HG03159 (cell line): ENCODE data around the gene TNFAIP1.
A peak's percentile ranks its signal among the peaks of the same experiment; 100 is the strongest.

ENCODE experiments used
- ATAC-seq: cut with Tn5 transposase; IDR thresholded peaks from one replicate; pipeline ENCODE4 v1.9.1; 2021; ENCODE audit warnings: mild to moderate bottlenecking, moderate library complexity; ENCODE audit not compliant: unreplicated experiment

Gene TNFAIP1

GRCh38 chr17:28344011-28344410 lies 8.4 kb downstream of the TNFAIP1 start:
- ATAC-seq, result no peak

GRCh38 chr17:28344435-28344901 lies 8.9 kb downstream of the TNFAIP1 start:
- no peak for ATAC-seq

DNA sequence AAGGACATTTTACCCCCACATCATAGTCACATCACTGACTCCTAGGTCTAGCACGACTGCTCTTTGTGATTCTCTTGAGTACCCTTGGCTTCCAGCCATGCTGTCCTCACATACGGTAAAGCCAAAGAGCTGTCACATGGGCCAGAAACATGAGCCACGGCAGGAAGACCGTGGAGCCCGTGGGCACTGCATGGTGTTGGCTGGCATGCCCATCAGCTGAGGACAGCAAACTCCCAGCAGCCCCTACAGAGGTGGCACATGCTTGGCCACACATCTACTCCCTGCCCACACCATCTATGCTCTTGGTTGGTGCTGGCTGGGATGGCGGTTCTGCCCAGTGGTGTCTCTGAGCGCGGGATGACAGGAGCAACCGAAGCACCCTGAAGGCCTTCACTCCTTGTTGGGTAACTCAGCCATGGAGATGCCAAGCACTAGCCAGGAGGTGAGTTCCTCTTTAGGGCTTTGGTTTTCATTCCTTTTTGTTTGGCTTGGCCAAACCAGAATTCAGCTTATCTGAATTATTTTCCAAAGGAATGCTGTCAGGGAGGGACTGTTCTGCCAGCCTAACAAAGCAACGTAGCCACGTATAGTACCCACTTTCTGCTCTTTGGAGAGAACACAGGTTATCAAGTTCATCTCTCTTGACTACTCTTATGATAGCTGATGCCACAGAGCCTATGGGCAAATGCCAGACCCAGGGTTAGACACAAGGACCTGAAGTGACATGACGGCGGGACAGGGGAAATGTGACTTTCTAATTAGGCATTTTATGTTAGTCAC lies 10.0 kb downstream of the TNFAIP1 start:
- ATAC-seq, result no peak

GRCh38 chr17:28346199-28346580 lies 10.6 kb downstream of the TNFAIP1 start:
- ATAC-seq, result no peak

- no peak for ATAC-seq
These were observed 11.2 kb downstream of the TNFAIP1 start for GRCh38 chr17:28346746-28347246.

DNA sequence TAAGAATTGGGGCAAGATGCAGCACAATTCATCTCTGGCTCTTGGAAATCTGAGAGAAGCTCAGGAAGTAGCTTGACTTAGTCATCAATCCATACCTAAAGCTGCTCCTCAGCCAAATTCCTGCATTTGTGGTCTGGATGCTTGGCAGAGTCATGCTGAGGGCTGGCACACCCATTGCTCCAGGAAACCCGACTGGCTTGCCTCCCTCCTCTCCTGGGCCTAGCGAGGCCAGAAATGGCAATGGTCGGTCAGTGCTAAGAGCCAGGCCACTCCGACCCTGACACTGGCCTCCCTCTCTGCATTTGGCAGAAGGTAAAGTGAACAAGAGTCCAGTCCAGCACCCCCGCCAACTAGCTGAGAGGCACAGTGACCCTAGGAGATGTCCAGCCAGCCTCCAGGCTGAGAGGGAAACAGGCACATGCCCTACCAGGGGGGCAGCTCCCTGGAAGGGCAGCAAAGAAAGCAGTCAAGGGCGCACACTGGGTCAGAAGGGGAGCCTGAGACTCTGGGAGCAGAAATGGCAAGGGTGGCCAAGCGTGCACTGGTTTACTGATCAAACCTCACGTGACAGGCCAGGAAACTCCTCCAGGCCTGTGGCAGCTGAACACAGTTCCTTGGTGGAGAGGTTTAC lies 11.8 kb downstream of the TNFAIP1 start:
- ATAC-seq, result no peak

- no peak for ATAC-seq
These were observed 13.4 kb downstream of the TNFAIP1 start for GRCh38 chr17:28348979-28349378.

- no peak for ATAC-seq
These were observed 14.7 kb downstream of the TNFAIP1 start for GRCh38 chr17:28350271-28350670.

GRCh38 chr17:28357061-28357900 lies 21.7 kb downstream of the TNFAIP1 start, which contains the start of gene POLDIP2:
Gene POLDIP2, minus strand, starts transcription at chr17:28357527. Its CDS starts 79 bp downstream, at chr17:28357448.
- ATAC-seq, result peak; percentile 91

DNA sequence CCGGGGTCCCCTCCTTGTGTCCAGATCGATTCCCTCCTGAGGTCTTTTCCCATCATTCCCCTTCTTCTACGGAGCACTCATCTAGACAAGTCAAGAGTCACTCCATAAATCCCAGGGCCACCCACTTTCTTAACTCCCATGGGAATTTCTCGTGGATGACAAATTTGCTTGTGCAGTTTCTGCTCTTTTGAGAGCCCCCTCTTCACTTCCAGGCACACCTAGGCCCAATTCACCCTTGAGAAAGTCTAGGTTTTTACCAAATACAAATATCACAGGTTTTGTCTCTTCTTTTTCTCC lies 22.3 kb downstream of the TNFAIP1 start:
- ATAC-seq, result no peak

DNA sequence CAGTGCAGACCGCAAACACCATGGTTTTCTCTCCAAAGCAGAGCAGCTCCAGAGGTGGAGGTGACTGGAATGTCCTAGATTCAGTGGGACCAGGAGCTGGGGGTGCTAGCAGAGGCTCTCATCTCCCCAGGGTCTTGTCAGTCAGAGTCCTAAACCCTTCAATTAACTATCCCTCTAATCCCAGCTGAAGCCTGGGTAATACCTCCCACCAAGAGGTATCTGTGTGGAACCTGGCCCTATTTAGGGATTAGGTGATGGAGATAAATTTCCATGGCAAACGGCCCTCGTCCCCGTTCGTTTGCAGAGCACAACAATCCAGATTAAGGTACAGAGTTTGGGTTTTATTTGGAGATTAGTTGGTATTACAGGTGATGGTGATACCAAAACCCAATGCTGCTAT lies 27.6 kb downstream of the TNFAIP1 start:
- ATAC-seq, result no peak

GRCh38 chr17:28363776-28364650 lies 28.5 kb downstream of the TNFAIP1 start:
- no peak for ATAC-seq

DNA sequence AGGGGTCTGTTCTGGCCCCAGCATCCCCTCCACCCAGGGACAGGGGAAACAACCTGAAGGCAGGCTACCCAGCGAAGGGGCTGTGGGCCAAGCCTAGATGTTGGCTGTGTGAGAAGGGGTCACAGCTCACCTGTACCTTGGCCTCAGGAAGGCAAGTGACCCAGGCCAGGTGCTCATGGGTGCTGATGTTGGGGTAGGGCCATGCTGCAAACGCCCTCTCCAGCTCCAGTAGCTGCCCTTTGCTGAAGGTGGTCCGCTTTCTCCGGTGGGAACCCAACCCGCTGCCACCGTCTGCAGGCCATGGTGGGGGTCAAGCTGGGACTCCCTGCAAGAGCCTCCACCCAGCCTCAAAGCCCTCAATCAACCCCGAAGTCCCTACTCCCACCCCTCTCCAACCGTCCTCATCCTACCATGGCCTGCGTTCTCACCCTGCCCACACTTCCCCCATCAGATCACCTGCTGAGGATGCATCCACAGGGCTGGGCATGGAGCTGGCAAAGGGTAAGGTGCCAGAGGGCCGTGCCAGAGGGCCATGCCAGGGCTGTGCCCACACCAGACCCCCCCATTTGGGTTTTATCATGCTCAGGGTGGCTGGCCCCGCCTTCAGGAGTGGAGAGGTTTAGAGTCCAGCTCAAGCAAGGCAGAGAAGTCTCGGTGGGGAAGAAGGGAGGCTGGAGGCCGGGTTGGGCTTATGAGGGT lies 29.3 kb downstream of the TNFAIP1 start, which contains the start of gene SEBOX:
TSS of gene SEBOX (minus strand) at position 535 of the 699 bp plus-strand sequence. CDS start at position 487, 48 bp downstream.
- ATAC-seq, result no peak

DNA sequence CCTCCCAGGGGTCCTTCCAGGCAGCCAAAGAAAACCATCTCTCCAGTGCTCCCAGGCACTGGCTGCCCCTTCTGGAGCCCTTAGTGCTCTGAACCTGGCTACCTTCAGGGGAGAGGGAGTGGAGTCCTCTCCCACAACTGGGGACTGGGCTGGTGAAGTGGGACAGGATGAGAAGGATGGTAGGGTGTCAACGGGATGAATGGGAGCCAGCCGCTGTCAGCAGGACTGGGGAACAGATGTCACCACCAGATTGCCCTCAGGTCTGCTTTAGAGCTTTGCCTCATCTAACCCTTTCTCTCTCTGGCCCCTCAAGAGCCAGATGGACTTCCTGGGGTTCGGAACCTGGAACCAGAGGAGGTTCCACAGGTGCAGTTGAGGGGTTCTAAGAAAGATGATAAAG lies 29.9 kb downstream of the TNFAIP1 start:
- ATAC-seq, result no peak

GRCh38 chr17:28366605-28367004 lies 31.0 kb downstream of the TNFAIP1 start:
- ATAC-seq, result no peak

DNA sequence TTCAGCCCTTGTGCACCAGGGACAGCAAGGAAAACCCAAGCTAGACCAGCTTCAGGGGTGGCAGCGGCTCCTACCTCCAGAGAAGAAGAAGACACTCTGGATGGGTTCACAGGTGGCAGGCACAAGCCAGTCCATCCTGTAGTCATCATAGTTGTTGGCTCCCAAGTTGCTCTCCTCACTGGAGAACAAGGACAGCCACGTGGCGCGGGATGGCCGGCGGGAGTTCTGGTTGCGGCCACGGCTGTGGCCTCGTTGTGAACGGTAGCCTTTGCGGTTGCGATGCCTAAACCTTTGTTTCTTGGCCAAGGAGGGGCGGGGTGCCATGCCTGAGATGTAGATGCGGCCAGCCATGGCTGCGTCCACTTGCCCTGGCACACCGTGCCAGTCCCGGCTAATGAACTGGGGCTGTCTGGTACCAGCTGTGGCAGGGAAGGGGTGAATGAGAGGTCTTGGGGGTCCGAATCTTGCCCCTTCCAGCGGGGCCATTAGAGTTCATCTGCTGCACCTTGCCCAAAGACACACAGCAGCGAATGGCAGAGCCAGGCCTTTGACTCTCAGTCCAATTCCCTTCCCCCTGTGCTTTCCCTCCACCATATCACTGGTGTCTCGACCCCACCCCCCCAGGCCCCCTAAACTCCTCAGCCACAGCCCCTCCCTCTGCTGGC lies 32.2 kb downstream of the TNFAIP1 start:
- no peak for ATAC-seq

GRCh38 chr17:28368306-28368831 lies 32.8 kb downstream of the TNFAIP1 start:
- no peak for ATAC-seq

- ATAC-seq, result no peak
These were observed 33.5 kb downstream of the TNFAIP1 start for GRCh38 chr17:28368915-28369683.
